Panc1 (cell line): ENCODE results near the gene ITFG2. TPM values are rescaled to one million over a fixed set of nuclear protein-coding genes. Genes with fewer than 3 reads are reported as not detected.

ENCODE experiments used
- ATAC-seq: fragments of 200-7000 bp; cut with Tn5 transposase; 2 replicates; pipeline ENCODE4 v1.9.1; 2020; ENCODE audit warnings: mild to moderate bottlenecking, moderate library complexity
- BruUV-seq: library from RNA; stranded (reverse); fragments of 400-500 nt; replicated peaks from 2 replicates; lab custom pipeline; 2021; lab: Mats Ljungman, UMichigan
- CTCF ChIA-PET: fragments of 300-600 bp; sonication (Branson Sonifier 250); formaldehyde crosslinking; loops from one replicate; lab custom pipeline; 2022; ENCODE audit warnings: antibody characterized with exemption; lab: Charles Lee
- POLR2A ChIA-PET: fragments of 300-600 bp; sonication (Branson Sonifier 250); formaldehyde crosslinking; loops from one replicate; lab custom pipeline; 2022; ENCODE audit warnings: antibody characterized with exemption; lab: Charles Lee
- DNase-seq: peaks from one replicate; pipeline ENCODE4 v3.0.0-alpha.2; 2010; ENCODE audit warnings: low read depth, low spot score
- H3K27ac ChIP-seq: 2 replicates; pipeline ENCODE4 v1.5.1; 2011; ENCODE audit warnings: mild to moderate bottlenecking, low read length, inconsistent platforms
- H3K27me3 ChIP-seq: fragments of 200-500 bp; sonication (Bioruptor generic); 2 replicates; pipeline ENCODE4 v1.6.0; 2014; ENCODE audit warnings: low read length, inconsistent platforms; ENCODE audit not compliant: control insufficient read depth, insufficient read depth
- H3K36me3 ChIP-seq: fragments of 200-500 bp; sonication (Bioruptor generic); 2 replicates; pipeline ENCODE4 v1.5.1; 2014; ENCODE audit warnings: inconsistent platforms, mild to moderate bottlenecking, low read length, moderate library complexity; ENCODE audit not compliant: control insufficient read depth, insufficient read depth
- H3K4me1 ChIP-seq: 2 replicates; pipeline ENCODE4 v1.5.1; 2011; ENCODE audit warnings: inconsistent platforms, mild to moderate bottlenecking, low read length, moderate library complexity; ENCODE audit not compliant: control insufficient read depth, insufficient read depth
- H3K4me3 ChIP-seq, 2 experiments: 2 replicates each; pipeline ENCODE4 v1.5.1; 2011 to 2012; ENCODE audit warnings: low read depth in 2 of 2, low read length in 2 of 2, mild to moderate bottlenecking in 2 of 2, inconsistent platforms in 1 of 2, moderate library complexity in 1 of 2
- H3K9me3 ChIP-seq: fragments of 200-500 bp; sonication (Bioruptor generic); 2 replicates; pipeline ENCODE4 v1.5.1; 2014; ENCODE audit warnings: low read depth, mild to moderate bottlenecking, inconsistent platforms, low read length, moderate library complexity; ENCODE audit not compliant: control insufficient read depth, insufficient read depth
- CTCF ChIP-seq: fragments of 450-650 bp; IDR thresholded peaks from 2 replicates; pipeline ENCODE4 v1.5.1; 2017; ENCODE audit warnings: mild to moderate bottlenecking
- POLR2AphosphoS5 ChIP-seq: IDR thresholded peaks from 2 replicates; pipeline ENCODE4 v1.6.1; 2012; ENCODE audit warnings: mild to moderate bottlenecking, low read depth, low read length, moderate library complexity
- REST ChIP-seq, 2 experiments: IDR thresholded peaks; 2 replicates each; pipeline ENCODE4 v1.6.1; 2011 to 2012; ENCODE audit warnings: low read depth in 2 of 2, control low read depth in 1 of 2, low read length in 1 of 2, mild to moderate bottlenecking in 1 of 2, moderate library complexity in 1 of 2; ENCODE audit not compliant: insufficient read depth in 1 of 2
- SIN3A ChIP-seq: IDR thresholded peaks from 2 replicates; pipeline ENCODE4 v1.6.1; 2012; ENCODE audit warnings: low read depth, mild to moderate bottlenecking, low read length, moderate library complexity, borderline replicate concordance; ENCODE audit not compliant: insufficient read depth
- TCF7L2 ChIP-seq: IDR thresholded peaks from 2 replicates; pipeline ENCODE4 v1.6.1; 2011; ENCODE audit warnings: mild to moderate bottlenecking, low read depth, low read length, inconsistent platforms
- in situ Hi-C: cut with HindIII; loops from 2 replicates; pipeline ENCODE4 v1.10.0; 2016; ENCODE audit warnings: low sequenced_read_pairs, low pct_unique_long_range_greater_than_20kb
- intact Hi-C: fragments of 100-400 bp; cut with micrococcal nuclease; formaldehyde crosslinking; loops from one replicate; pipeline ENCODE4 v1.10.0; 2022; ENCODE audit not compliant: unreplicated experiment
- total RNA-seq: library from RNA; stranded (reverse); gene quantifications from one replicate; pipeline ENCODE4 v1.2.1, GENCODE V29; 2021; ENCODE audit not compliant: unreplicated experiment

ITFG2 gene
- total RNA-seq, 1 experiment from 2014 or later: 17.4 TPM

DNA sequence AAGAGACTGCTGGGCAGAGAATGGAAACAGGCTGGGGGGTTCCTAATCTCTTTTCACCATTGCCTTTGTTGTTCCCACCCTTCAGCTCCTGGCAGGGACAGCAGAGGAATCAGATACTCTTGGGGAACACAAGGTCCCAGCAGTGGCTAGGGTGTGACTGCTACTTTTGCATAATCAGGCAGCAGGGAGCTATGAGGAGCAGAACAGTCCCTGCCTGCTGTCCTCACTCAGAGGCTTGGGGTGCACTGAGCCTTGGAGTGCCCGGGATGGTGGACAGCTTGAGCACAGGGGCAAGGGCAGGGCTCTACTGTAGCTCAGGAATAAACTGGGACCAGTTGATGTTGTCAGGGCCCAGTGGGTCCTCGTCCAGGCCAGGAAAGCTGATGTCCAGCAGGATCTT is 45.9 kb downstream of the ITFG2 start:
- Histone ChIP-seq H3K36me3 (no peaks in the 10 kb centered on the region; the same call in none of the 2 replicates), H3K4me3 (no peak overlapping the region), H3K4me1 (no peaks in the 10 kb centered on the region), H3K27me3 (no peaks in the 10 kb centered on the region), H3K27ac (no peak overlapping the region), H3K9me3 (no peaks in the 10 kb centered on the region)
- ATAC-seq: no peak
- intact Hi-C loops (no loop called here), in situ Hi-C loops (no loop called here)
- DNase-seq: no peak
- ChIA-PET CTCF (no interaction called here), POLR2A (no interaction called here)
- BruUV-seq: no TSS peak
- TF ChIP-seq POLR2AphosphoS5: no peak
- TF ChIP-seq CTCF: no peak
- no peak for TF ChIP-seq REST (IDR thresholded peaks at IDR 0.05; ENCODE audit: insufficient read depth in 1 of 2, low read depth in 2 of 2, low read length in 1 of 2)
- TF ChIP-seq TCF7L2: no peak
- no peak for TF ChIP-seq SIN3A

DNA sequence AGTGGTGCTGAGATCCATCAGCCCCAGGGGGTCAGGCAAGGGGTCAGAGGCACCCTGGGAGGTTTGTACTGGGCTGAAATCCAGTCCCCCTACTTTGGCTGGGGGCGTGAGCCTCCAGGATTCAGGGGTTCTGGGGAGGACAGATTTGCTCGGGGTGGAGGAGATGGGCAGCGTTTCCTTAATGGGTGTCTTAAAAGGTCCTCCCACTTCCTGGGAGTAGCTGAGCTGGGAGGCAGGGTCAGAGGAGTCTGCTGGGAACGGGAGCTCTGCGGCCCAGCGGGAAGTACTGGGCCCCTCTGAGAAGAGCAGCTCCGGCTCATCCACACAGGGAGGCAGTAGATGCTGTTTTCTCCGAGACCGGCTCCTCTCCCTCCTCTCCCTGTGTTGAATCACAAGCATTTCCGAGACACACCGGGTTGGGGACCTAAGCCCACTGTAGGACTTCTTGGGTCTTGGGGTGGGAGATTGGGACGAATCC is 46.5 kb downstream of the ITFG2 start:
- TF ChIP-seq TCF7L2 (no peak), CTCF (no peak), POLR2AphosphoS5 (no peak)
- no peaks in the 10 kb centered on the region; the same call in none of the 2 replicates for H3K36me3 ChIP-seq
- in situ Hi-C loops (no loop called here), intact Hi-C loops (no loop called here)
- H3K4me1 ChIP-seq: no peaks in the 10 kb centered on the region
- ChIA-PET CTCF (no interaction called here), POLR2A (no interaction called here)
- H3K9me3 ChIP-seq: no peaks in the 10 kb centered on the region
- H3K4me3 ChIP-seq: no peak overlapping the region
- DNase-seq: no peak
- H3K27ac ChIP-seq: no peak overlapping the region
- no peaks in the 10 kb centered on the region for H3K27me3 ChIP-seq
- no TSS peak for BruUV-seq
- no peak for ATAC-seq
